ENCODE measurements around the gene CLCN7. TPM values are rescaled to one million over a fixed set of nuclear protein-coding genes. Genes with fewer than 3 reads are reported as not detected.

Gene CLCN7
- total and polyA plus RNA-seq, 2 donors (not counting 3 experiments of a cell fraction or from before 2014, with no cell fraction given) = 59.8 to 94.9 TPM

DNA sequence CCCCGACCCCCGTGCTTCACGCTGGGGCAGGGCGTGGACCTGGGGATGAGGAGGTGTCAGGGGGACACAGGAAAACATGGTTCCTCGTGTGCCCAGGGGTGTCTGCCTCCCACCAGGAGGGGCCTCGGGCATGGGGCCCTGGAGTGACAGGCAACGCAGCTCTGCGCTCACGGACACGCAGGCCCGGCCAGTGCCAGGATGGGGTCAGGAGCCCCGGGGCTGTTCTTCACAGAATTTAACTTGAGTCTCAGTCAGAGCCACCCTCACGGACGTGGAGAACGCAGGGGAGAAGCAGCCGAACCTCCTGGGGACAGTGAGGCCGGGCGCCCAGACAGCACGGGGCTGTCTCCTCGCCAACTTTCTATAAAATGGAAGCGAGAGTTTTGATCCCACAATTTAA, 77.0 kb downstream of the CLCN7 start:
- POLR2A ChIA-PET = no interaction called here
- no peak overlapping the region for H3K9ac ChIP-seq (replicated peaks; ENCODE audit: extremely low read depth, insufficient read depth, low read length)

More for the DNA sequence above, 77.0 kb downstream of the CLCN7 start:
- no peak overlapping the region for H3K27ac ChIP-seq (ENCODE audit: insufficient read depth, low read depth, low read length)
- H4K20me1 ChIP-seq (replicated peaks; ENCODE audit: control insufficient read depth, extremely low read depth, insufficient read depth, low read length) = no peaks in the 10 kb centered on the region
- H2AFZ ChIP-seq (ENCODE audit: low read depth, low read length) = no peak overlapping the region
- TF ChIP-seq GATA2 (IDR thresholded peaks at IDR 0.05; ENCODE audit: insufficient read depth, insufficient read length, low read depth, low read length) (no peak), JUN (IDR thresholded peaks at IDR 0.05; ENCODE audit: borderline replicate concordance, insufficient read depth, insufficient read length, low read depth) (no peak), FOS (IDR thresholded peaks at IDR 0.05; ENCODE audit: borderline replicate concordance, insufficient read depth, low read length) (no peak), POLR2A (IDR thresholded peaks at IDR 0.05; ENCODE audit: low read depth, low read length) (no peak), POLR2AphosphoS5 (IDR thresholded peaks at IDR 0.05; ENCODE audit: insufficient read depth, low read depth, low read length) (no peak), MYC (IDR thresholded peaks at IDR 0.05; ENCODE audit: low read depth, low read length) (no peak), EZH2 (IDR thresholded peaks at IDR 0.05; ENCODE audit: borderline replicate concordance, low read depth, low read length, severe bottlenecking) (no peak)
- TF ChIP-seq, protein P1, sequence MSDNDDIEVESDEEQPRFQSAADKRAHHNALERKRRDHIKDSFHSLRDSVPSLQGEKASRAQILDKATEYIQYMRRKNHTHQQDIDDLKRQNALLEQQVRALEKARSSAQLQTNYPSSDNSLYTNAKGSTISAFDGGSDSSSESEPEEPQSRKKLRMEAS (IDR thresholded peaks at IDR 0.05; ENCODE audit: insufficient read depth, insufficient read length) = no peak
- TF ChIP-seq, protein P2, sequence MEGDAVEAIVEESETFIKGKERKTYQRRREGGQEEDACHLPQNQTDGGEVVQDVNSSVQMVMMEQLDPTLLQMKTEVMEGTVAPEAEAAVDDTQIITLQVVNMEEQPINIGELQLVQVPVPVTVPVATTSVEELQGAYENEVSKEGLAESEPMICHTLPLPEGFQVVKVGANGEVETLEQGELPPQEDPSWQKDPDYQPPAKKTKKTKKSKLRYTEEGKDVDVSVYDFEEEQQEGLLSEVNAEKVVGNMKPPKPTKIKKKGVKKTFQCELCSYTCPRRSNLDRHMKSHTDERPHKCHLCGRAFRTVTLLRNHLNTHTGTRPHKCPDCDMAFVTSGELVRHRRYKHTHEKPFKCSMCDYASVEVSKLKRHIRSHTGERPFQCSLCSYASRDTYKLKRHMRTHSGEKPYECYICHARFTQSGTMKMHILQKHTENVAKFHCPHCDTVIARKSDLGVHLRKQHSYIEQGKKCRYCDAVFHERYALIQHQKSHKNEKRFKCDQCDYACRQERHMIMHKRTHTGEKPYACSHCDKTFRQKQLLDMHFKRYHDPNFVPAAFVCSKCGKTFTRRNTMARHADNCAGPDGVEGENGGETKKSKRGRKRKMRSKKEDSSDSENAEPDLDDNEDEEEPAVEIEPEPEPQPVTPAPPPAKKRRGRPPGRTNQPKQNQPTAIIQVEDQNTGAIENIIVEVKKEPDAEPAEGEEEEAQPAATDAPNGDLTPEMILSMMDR (IDR thresholded peaks at IDR 0.05; ENCODE audit: extremely low read depth in 1 of 2, insufficient read depth in 1 of 2, low read depth in 1 of 2, low read length in 2 of 2) = no peak
- H3K4me2 ChIP-seq (ENCODE audit: insufficient read depth, low read length) = no peak overlapping the region
- no peaks in the 10 kb centered on the region for H3K4me1 ChIP-seq (ENCODE audit: control insufficient read depth, extremely low read depth, insufficient read depth, low read length)
- H3K4me3 ChIP-seq (replicated peaks in 1 of 3; ENCODE audit: insufficient read depth in 1 of 3, low read depth in 1 of 3, low read length in 3 of 3) = no peak overlapping the region
- DNase-seq (ENCODE audit: low read depth, low spot score) (no peak), FAIRE-seq (no peak)
- peaks cover 0 to 31% of the 10 kb centered on the region in 2 experiments for H3K36me3 ChIP-seq (ENCODE audit: control insufficient read depth in 2 of 2, extremely low read depth in 1 of 2, insufficient read depth in 2 of 2, low read length in 2 of 2)
- no TSS peak for BruUV-seq (replicated peaks)
- no peaks in the 10 kb centered on the region for H3K9me3 ChIP-seq (replicated peaks; ENCODE audit: control insufficient read depth, insufficient read depth, low read length)
- intact Hi-C loops (cut with micrococcal nuclease) (no loop called here), dilution Hi-C loops (cut with MboI; ENCODE audit: extremely low pct_ligation_motif_present, low sequenced_read_pairs) (no loop called here)
- CTCF ChIA-PET = no interaction called here
- no peaks in the 10 kb centered on the region for H3K9me1 ChIP-seq (replicated peaks; ENCODE audit: control insufficient read depth, extremely low read depth, insufficient read depth, low read length)
- no peaks in the 10 kb centered on the region for H3K27me3 ChIP-seq (ENCODE audit: control insufficient read depth in 2 of 2, insufficient read depth in 2 of 2, low read length in 2 of 2)
- H3K79me2 ChIP-seq (ENCODE audit: control insufficient read depth, insufficient read depth, low read length) = no peaks in the 10 kb centered on the region
